Prostate gland (tissue), 2 donors: ENCODE measurements around the gene SLIT1.

Source experiments
- POLR2A ChIP-seq: fragments of 450-650 bp; IDR thresholded peaks from one replicate; pipeline ENCODE4 v1.6.1; 2016; ENCODE audit warnings: antibody characterized with exemption, mild to moderate bottlenecking
- TF ChIP-seq, protein P1 (sequence below), 4 experiments: fragments of 200-600 bp in 2 of 4; fragments of 450-650 bp in 2 of 4; sonication (generic) in 2 of 4; IDR thresholded peaks; 1 replicate in 3 of 4; 2 replicates in 1 of 4; pipeline ENCODE4 v1.5.1; 2016 to 2019; ENCODE audit warnings: antibody characterized with exemption in 4 of 4, mild to moderate bottlenecking in 2 of 4, moderate library complexity in 2 of 4

DNA sequence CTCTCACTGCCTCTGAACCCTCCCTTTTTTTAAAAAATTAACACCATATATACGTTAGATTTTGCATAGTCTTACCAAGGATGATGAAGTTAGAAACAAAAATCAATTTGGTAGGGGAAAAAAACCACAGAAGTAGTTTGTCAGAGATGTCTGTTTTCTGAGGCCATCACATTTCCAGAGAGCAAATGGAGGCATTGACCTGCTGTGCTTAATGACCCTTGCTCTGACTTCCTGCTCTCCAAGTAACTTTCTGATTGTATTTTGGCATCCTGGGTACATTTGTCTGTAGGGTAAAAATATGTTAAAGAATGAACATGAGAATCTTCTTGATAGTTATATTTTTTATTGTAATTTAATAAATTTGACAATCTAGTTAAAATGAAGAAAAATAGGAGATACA, 213.5 kb downstream of the SLIT1 start:
- TF ChIP-seq, protein P1, sequence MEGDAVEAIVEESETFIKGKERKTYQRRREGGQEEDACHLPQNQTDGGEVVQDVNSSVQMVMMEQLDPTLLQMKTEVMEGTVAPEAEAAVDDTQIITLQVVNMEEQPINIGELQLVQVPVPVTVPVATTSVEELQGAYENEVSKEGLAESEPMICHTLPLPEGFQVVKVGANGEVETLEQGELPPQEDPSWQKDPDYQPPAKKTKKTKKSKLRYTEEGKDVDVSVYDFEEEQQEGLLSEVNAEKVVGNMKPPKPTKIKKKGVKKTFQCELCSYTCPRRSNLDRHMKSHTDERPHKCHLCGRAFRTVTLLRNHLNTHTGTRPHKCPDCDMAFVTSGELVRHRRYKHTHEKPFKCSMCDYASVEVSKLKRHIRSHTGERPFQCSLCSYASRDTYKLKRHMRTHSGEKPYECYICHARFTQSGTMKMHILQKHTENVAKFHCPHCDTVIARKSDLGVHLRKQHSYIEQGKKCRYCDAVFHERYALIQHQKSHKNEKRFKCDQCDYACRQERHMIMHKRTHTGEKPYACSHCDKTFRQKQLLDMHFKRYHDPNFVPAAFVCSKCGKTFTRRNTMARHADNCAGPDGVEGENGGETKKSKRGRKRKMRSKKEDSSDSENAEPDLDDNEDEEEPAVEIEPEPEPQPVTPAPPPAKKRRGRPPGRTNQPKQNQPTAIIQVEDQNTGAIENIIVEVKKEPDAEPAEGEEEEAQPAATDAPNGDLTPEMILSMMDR (IDR thresholded peaks at IDR 0.05), result no peak
- no peak for TF ChIP-seq POLR2A
